Parathyroid adenoma (tissue), 2 donors: Measurements from ENCODE around the gene SLC35F3.

ENCODE experiments used
- H2AFZ ChIP-seq: fragments of 300-600 bp; sonication (generic); one replicate; pipeline ENCODE4 v1.7.0; 2017; ENCODE audit warnings: antibody characterized with exemption, mild to moderate bottlenecking
- H3K27ac ChIP-seq: fragments of 300-600 bp; sonication (generic); one replicate; pipeline ENCODE4 v1.7.0; 2017
- H3K27me3 ChIP-seq: fragments of 300-600 bp; sonication (generic); one replicate; pipeline ENCODE4 v1.7.0; 2017; ENCODE audit warnings: low read length; ENCODE audit not compliant: control insufficient read depth, insufficient read depth
- H3K36me3 ChIP-seq: fragments of 300-600 bp; sonication (generic); one replicate; pipeline ENCODE4 v1.7.0; 2017; ENCODE audit warnings: low read length; ENCODE audit not compliant: control insufficient read depth, insufficient read depth
- H3K4me1 ChIP-seq: fragments of 300-600 bp; sonication (generic); one replicate; pipeline ENCODE4 v1.7.0; 2017; ENCODE audit warnings: control low read depth
- H3K4me2 ChIP-seq: fragments of 300-600 bp; sonication (generic); one replicate; pipeline ENCODE4 v1.7.0; 2017; ENCODE audit warnings: low read length
- H3K4me3 ChIP-seq: fragments of 300-600 bp; sonication (generic); one replicate; pipeline ENCODE4 v1.7.0; 2017; ENCODE audit warnings: low read depth, low read length
- H3K79me2 ChIP-seq: fragments of 300-600 bp; sonication (generic); one replicate; pipeline ENCODE4 v1.7.0; 2017; ENCODE audit warnings: control low read depth
- H3K9ac ChIP-seq: fragments of 300-600 bp; sonication (generic); one replicate; pipeline ENCODE4 v1.7.0; 2017; ENCODE audit warnings: mild to moderate bottlenecking
- H3K9me3 ChIP-seq: fragments of 300-600 bp; sonication (generic); one replicate; pipeline ENCODE4 v1.7.0; 2017; ENCODE audit warnings: low read length; ENCODE audit not compliant: control insufficient read depth
- TF ChIP-seq, protein P1 (sequence below): fragments of 300-600 bp; sonication (generic); IDR thresholded peaks from one replicate; pipeline ENCODE4 v1.7.0; 2017; ENCODE audit warnings: antibody characterized with exemption, mild to moderate bottlenecking
- donor health status: primary hyperparathyroidism.

Gene SLC35F3

DNA sequence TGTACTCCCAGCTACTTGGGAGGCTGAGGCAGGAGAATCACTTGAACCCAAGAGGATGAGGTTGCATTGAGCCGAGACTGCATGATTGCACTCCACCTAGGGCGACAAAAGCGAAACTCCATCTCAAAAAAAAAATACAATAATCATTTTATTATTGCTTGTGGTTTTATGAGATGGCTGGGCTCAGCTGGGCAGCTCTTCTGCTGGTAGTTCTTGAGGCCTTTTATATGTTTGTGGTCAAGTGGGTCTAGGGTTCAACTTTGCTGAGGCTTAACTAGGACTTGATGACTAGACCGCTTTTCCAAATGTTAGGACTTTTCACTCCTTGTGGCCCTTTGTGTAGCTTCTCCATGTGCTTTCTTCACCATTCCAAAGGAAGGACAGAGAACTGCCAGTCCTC, 53.2 kb downstream of the SLC35F3 start:
- no peaks in the 10 kb centered on the region for H3K36me3 ChIP-seq
- TF ChIP-seq, protein P1, sequence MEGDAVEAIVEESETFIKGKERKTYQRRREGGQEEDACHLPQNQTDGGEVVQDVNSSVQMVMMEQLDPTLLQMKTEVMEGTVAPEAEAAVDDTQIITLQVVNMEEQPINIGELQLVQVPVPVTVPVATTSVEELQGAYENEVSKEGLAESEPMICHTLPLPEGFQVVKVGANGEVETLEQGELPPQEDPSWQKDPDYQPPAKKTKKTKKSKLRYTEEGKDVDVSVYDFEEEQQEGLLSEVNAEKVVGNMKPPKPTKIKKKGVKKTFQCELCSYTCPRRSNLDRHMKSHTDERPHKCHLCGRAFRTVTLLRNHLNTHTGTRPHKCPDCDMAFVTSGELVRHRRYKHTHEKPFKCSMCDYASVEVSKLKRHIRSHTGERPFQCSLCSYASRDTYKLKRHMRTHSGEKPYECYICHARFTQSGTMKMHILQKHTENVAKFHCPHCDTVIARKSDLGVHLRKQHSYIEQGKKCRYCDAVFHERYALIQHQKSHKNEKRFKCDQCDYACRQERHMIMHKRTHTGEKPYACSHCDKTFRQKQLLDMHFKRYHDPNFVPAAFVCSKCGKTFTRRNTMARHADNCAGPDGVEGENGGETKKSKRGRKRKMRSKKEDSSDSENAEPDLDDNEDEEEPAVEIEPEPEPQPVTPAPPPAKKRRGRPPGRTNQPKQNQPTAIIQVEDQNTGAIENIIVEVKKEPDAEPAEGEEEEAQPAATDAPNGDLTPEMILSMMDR: no peak
- H3K27me3 ChIP-seq: no peaks in the 10 kb centered on the region
- H3K9ac ChIP-seq: no peak overlapping the region
- H3K4me3 ChIP-seq: no peak overlapping the region
- H3K27ac ChIP-seq: no peak overlapping the region
- no peaks in the 10 kb centered on the region for H3K4me1 ChIP-seq
- no peak overlapping the region for H3K4me2 ChIP-seq
- H3K9me3 ChIP-seq: no peaks in the 10 kb centered on the region
- H3K79me2 ChIP-seq: no peaks in the 10 kb centered on the region
- no peak overlapping the region for H2AFZ ChIP-seq

DNA sequence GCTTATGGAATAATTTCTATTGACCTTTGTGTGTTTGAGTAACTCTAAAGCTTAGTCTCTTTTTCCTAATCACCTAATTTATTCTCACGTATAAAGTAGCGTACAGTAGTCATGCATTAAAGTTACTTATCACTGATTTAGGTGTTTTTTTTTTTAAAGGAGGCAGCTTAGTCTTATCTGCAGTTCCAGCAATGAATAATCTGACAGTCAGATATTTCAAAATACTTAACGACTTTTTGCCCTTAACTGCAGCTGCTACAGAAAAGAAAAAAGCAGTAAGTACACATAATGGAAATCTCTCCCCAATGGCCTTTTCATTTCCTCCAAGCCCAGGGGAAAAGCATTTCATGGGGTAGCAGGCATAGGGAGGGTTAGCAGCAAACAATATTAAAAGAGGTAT, 54.6 kb downstream of the SLC35F3 start:
- Histone ChIP-seq H3K9ac (no peak overlapping the region), H3K27ac (no peak overlapping the region), H3K79me2 (no peaks in the 10 kb centered on the region), H3K4me3 (no peak overlapping the region), H2AFZ (no peak overlapping the region), H3K4me1 (no peaks in the 10 kb centered on the region), H3K9me3 (no peaks in the 10 kb centered on the region), H3K4me2 (no peak overlapping the region), H3K36me3 (no peaks in the 10 kb centered on the region), H3K27me3 (no peaks in the 10 kb centered on the region)
- TF ChIP-seq, protein P1: no peak

DNA sequence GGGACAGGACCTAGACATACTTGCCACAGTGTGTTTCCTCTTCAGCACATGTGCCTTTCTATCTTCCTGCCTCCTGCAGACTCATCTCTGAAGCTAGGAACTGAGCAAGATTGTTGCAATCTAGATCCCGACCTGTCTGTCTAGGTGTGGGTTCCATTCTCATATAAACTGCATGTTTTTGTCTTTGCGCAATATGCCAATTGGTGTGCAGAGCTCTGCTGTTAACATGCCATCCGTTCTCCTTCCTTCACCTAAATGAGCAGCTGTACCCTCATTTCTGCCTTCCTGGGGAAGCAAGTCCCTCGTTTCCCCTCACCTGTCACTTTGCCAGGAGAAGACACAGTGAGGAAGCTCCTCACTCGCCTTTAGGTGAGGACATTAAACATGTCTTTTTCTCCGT, 55.5 kb downstream of the SLC35F3 start:
- Histone ChIP-seq H3K4me3 (no peak overlapping the region), H3K9ac (no peak overlapping the region), H3K4me1 (no peaks in the 10 kb centered on the region), H3K9me3 (no peaks in the 10 kb centered on the region), H3K79me2 (no peaks in the 10 kb centered on the region), H3K36me3 (no peaks in the 10 kb centered on the region), H2AFZ (no peak overlapping the region), H3K4me2 (no peak overlapping the region), H3K27me3 (no peaks in the 10 kb centered on the region), H3K27ac (no peak overlapping the region)
- TF ChIP-seq, protein P1: no peak

DNA sequence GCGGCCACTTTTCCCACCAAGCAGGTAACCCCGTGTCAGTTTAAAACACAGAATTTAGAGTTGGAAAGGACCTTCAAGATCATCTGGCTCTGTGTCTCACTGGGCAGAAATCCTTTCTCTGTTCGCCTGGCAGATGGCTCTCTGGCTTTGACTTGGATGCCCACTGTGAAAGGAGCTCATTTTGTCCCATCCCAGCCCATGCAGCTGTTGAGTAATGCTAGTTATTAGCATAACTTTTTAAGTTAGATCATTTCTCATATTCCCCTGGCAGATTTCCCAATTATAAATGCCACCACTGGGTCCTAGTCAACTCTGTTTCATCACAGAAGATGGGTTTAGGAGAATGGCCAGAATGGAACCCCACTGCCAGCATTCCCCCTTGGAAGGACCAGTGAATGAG, 55.9 kb downstream of the SLC35F3 start:
- H3K4me3 ChIP-seq: no peak overlapping the region
- no peaks in the 10 kb centered on the region for H3K79me2 ChIP-seq
- H3K9me3 ChIP-seq: no peaks in the 10 kb centered on the region
- H3K4me2 ChIP-seq: no peak overlapping the region
- H2AFZ ChIP-seq: no peak overlapping the region
- no peaks in the 10 kb centered on the region for H3K36me3 ChIP-seq
- no peak overlapping the region for H3K9ac ChIP-seq
- H3K4me1 ChIP-seq: no peaks in the 10 kb centered on the region
- TF ChIP-seq, protein P1: no peak
- H3K27me3 ChIP-seq: no peaks in the 10 kb centered on the region
- no peak overlapping the region for H3K27ac ChIP-seq

DNA sequence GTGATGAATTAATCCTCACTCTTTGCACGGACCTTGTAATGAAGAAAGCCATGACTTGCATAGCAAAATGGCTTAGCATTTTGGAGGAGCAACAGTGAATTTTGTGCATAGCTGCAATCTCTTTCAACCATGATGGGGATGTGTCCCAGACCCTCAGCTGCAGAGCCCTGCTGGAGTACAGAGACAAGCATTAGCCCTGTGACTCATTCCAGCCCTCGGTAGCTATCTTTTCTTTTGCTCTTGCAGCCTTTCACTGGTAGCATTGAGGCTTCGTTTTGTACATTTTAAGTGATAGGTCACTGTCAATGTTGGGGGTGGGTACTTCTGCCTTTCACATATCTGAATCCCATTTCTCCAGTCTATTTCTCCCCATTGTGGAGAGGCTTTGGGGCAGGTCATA, 58.4 kb downstream of the SLC35F3 start:
- Histone ChIP-seq H3K79me2 (no peaks in the 10 kb centered on the region), H3K27ac (no peak overlapping the region), H3K4me1 (no peaks in the 10 kb centered on the region), H3K9me3 (no peaks in the 10 kb centered on the region), H3K9ac (no peak overlapping the region), H2AFZ (no peak overlapping the region), H3K27me3 (no peaks in the 10 kb centered on the region), H3K36me3 (no peaks in the 10 kb centered on the region), H3K4me3 (no peak overlapping the region), H3K4me2 (no peak overlapping the region)
- TF ChIP-seq, protein P1: no peak
